Skeletal muscle cell (primary cell): Measurements from ENCODE around the gene TMEM175.

ENCODE experiments used
- DNase-seq: peaks from one replicate; pipeline ENCODE4 v3.0.0-alpha.2; 2010; ENCODE audit warnings: low read depth
- H3K4me3 ChIP-seq: 2 replicates; pipeline ENCODE4 v1.5.1; 2011; ENCODE audit warnings: low read depth, mild to moderate bottlenecking, control low read depth, low read length, moderate library complexity

The TMEM175 gene

DNA sequence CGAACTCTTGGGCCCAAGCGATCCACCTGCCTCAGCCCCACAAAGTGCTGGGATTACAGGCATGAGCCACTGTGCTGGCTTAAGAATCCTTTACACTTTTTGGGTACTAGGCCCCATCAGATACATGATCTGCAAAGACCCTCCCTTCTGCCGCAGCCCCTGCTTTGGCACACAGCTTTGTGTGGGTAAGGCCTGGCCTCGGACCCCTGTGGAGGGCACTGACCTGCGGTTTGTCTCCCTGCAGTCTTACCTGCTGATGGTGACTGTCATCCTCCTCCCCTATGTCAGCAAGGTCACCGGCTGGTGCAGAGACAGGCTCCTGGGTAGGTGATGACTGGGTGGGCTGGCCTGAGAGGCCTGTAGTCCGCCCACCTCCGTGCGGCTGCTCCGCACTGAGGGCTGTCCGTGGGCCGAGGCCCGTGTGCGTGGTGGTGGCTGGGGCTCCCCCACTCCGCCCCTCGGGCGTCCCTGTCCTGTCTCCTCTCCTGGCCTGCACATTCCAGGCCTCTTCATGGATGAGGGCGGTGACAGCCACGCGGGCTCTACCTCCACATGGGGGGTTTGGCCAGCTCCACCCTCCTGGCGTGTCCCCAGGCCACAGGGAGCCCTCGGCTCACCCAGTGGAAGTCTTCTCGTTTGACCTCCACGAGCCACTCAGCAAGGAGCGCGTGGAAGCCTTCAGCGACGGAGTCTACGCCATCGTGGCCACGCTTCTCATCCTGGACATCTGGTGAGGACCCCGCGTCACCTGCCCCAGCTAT, 23.1 kb downstream of the TMEM175 start:
- H3K4me3 ChIP-seq, result no peak overlapping the region
- DNase-seq, result no peak

DNA sequence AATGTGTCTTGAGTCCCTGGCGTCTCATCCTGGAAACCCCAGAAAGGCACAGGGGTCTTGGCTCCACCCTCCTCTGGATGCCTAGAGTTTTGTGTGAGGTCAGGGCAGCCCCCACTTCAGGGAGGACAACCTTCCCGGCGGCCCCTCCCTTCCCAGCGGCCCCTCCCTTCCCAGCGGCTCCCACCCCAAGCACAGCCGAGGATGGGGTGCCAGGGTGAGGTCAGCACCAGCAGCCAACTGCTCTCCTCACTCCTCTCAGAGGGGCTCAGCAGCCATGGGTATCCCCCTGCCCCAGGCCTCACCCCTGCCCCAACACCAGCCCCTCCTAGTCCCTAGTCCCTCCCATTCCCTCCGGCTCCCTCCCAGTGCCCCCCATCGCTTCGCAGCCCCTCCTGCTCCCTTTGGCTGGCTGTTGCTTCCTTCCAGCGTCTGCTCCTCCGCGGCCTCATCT, 23.7 kb downstream of the TMEM175 start:
- no peak overlapping the region for H3K4me3 ChIP-seq
- DNase-seq, result no peak

DNA sequence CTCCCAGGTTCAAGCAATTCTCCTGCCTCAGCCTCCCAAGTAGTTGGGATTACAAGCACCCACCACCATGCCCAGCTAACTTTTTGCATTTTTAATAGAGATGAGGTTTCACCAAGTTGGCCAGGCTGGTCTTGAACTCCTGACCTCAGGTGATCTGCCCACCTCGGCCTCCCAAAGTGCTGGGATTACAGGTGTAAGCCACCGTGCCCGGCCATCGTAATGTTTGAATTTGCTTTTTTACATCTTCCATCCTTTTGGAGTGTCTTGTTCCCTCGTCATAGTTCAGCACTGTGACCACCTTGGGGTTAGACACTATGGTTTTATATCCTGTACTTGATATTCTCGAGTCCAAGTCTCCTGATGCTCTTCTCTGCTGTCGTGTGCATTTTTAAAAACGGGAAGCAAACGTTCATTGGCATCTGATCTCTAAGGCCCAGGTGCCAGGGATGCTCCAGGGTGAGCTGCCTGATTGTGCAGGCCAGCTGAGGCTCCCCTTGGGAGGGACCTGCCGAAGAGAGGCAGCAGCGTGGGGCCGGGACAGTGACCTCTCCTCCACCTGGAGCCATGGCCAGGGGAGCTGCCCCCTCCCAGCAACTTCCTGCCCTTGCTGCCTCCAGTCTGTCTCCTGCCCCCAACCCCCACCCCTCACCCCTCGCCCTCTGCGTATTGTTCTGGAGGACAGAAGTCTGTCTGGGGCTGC, 24.4 kb downstream of the TMEM175 start:
- no peak overlapping the region for H3K4me3 ChIP-seq
- no peak for DNase-seq

DNA sequence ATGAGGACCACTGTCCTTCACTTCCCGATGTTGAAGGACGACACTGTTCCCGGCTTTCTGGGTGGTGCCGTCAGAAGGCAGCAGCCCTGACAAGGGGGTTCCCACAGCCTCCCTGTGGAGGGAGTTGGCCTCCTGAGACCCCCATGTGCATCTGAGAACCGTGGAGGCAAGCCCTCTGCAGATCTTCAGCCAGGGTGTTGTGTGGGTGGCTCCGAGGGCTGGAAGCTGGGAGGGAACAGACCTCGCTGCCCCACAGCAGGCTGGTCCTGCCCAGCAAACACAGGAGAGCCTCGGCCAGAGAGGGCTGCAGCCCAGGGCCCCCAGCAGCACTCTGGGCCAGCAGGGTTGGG, 24.9 kb downstream of the TMEM175 start:
- H3K4me3 ChIP-seq, result no peak overlapping the region
- no peak for DNase-seq

DNA sequence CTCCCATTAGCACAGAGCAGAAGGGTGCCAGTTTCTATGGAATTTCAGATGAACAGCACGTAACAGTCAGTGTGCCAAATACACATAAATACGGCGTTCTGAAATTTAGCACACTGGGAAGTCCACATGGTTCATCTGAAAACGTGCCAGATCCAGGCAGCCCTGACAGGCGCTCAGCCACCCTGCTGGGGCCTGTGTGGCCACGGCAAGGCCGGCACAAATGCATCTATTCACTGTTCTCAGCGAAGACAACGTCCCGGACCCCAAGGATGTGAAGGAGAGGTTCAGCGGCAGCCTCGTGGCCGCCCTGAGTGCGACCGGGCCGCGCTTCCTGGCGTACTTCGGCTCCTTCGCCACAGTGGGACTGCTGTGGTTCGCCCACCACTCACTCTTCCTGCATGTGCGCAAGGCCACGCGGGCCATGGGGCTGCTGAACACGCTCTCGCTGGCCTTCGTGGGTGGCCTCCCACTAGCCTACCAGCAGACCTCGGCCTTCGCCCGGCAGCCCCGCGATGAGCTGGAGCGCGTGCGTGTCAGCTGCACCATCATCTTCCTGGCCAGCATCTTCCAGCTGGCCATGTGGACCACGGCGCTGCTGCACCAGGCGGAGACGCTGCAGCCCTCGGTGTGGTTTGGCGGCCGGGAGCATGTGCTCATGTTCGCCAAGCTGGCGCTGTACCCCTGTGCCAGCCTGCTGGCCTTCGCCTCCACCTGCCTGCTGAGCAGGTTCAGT, 25.5 kb downstream of the TMEM175 start:
- DNase-seq, result no peak
- no peak overlapping the region for H3K4me3 ChIP-seq

DNA sequence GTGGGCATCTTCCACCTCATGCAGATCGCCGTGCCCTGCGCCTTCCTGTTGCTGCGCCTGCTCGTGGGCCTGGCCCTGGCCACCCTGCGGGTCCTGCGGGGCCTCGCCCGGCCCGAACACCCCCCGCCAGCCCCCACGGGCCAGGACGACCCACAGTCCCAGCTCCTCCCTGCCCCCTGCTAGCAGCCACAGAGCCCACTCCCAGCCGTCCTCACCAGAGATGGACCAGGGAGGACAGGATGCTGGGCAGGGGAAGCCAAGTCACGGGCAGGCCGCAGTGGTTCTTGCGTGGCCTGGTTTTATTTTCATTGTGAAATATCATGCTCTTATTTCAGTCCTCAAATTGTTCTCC, 26.0 kb downstream of the TMEM175 start:
- no peak overlapping the region for H3K4me3 ChIP-seq
- no peak for DNase-seq

DNA sequence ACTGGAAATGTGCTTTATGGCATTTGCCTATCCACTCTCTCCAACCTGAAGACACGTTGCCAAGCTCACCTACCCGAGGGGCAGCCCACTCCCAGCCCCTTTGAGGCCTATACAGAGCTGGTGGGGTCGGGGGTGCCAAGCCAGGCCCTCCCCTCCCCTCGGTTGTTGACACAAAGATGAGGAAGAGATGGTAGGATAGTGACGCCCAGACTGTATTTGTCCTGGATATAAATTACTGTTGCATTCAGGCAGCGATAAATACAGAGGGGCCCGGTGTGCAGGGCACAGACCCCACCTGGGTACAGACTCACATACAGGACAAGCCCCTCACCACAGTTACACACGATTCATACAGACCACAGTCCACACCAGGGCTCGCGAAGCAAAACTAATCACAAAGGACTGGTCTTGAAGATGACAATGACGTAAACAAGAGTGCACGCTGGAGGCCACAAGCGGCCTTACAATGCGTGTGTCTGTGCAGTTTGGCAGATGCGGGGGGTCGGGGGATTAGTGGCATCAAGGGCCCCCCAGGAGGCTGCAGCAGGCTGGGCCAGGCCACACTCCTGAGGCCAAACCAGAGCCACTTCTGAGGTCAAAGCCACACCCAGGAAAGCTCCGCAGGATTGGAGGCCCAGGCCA, 26.6 kb downstream of the TMEM175 start:
- no peak overlapping the region for H3K4me3 ChIP-seq
- DNase-seq, result no peak

DNA sequence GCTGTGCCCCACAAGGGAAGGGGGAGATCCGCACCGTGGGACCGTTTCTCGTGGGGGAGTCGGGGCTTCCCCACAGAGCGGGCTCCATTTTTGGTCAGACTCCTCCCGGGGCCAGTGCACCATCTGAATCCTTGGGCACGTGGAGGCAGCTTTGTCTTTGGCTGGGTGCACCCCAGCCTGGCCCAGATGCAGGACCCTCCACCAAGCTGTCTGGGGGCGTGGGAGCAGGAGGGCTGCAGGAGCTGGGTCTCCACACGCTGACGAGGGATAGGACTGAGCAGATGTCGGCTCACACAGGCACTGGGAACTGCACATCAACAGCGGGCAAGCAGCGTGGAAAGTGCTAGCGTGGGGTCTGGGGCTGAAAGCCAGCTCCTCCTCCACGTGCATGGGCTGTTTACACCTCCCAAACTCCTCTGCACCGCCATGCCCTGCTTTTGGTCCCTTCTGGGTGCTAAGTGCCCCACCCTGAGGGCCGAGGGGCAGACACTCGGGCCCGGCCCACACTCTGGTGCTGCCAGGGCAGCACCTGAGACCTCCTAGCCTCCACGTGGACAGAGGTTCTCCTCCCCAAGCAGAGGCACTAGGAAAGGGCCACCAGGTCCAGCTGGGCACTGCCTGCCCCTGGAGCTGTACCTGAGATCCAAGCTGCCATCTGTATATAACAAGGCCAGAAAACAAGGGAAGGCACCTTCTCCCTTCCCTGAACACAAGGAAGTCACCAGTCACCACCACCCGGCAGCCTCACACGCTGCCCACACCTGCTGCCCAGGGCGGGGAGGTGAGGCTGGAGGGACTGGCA, 27.3 kb downstream of the TMEM175 start:
- DNase-seq, result no peak
- no peak overlapping the region for H3K4me3 ChIP-seq

DNA sequence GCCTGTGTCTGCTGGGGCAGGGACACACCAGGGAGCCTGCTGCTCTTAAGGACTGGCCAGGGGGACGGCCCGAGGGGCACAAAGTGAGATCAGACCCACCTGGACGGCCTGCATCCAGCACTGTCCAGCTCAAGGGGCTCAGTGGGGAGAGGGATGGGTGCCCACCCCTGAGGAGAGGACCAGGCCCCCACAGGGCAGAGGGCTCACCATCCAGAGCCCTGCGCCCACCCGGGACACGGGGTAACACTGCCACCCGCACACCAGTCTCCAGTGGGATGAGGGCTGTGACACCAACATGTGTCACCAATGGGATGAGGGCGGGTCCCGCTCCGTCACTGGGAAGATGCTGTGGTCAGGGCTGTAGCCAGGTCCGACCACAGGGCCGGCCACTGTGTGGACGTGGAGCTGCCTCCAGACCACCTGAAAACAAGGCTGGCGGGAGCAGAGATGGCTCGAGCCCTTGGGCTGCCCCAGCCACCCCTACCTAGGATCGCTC, 27.9 kb downstream of the TMEM175 start:
- DNase-seq, result no peak
- H3K4me3 ChIP-seq, result no peak overlapping the region

DNA sequence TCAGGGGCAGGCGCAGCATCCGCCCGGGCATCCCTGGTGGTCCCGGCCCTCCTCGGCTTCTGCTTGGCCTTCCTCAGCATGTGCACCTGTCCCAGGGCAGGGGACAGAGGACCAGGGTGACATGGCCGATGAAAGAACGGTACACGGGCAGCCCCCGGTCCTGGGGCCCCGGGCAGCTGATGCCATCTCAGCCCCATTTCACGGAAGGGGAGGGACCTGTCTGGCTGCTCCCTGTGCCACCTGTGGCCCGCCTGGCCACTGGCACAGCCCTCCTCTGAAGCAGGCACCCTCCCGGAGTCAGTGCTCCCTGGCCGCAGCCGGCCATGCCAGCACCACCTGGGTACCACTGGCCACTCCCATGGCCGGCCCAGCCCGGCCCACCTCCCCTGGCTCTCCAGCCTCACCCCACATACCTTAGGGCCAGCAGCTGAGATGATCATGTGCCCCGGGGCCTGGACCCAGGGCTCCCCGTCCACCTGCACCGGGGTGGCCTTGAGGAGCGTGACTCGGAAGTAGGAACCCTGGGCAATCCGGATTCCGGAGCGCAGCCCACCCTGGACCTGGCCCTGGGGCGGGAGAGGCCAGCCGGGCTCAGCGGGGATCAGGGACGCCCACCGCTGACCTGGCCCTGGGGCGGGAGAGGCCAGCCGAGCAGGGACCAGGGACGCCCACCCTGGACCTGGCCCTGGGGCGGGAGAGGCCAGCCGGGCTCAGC, 28.5 kb downstream of the TMEM175 start:
- no peak for DNase-seq
- no peak overlapping the region for H3K4me3 ChIP-seq

DNA sequence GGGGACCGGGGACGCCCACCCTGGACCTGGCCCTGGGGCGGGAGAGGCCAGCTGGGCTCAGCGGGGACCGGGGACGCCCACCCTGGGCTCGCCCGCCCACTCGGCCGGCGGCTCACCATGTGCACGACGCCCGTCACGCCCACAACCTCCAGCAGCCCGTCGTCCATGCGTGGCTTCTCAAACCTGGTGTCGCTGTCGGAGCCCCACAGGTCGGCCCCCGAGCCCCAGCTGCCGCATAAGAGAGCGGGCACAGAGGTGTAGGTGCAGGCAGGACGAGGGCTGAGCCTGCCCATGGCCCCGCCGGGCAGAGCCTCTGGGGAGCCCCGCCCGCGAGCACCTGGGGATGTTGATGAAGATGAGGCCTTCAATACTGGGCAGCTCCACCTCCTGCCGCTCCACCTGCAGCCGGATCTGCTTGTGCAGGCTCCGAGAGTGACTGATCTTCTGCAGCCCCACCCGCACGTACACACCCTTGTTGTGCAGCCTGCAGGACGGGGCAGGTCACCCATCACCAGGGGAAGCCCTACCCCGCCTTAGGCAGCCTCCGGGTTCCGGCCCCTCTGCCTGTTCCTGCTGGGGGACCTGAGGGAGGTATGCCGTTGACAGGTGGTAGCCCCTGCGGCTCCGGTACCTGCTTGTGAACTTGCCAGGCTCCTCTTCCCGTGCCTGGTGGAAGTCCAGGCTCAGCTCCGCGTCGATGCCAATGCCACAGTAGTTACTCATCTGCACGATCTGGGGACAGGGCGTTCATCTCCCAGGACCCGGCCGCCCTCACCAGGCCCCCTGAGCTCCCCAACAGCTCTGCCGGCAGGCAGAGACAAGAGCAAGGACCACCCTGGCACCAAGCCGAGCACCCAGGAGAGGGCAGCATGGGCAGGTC, 29.3 kb downstream of the TMEM175 start:
- no peak for DNase-seq

DNA sequence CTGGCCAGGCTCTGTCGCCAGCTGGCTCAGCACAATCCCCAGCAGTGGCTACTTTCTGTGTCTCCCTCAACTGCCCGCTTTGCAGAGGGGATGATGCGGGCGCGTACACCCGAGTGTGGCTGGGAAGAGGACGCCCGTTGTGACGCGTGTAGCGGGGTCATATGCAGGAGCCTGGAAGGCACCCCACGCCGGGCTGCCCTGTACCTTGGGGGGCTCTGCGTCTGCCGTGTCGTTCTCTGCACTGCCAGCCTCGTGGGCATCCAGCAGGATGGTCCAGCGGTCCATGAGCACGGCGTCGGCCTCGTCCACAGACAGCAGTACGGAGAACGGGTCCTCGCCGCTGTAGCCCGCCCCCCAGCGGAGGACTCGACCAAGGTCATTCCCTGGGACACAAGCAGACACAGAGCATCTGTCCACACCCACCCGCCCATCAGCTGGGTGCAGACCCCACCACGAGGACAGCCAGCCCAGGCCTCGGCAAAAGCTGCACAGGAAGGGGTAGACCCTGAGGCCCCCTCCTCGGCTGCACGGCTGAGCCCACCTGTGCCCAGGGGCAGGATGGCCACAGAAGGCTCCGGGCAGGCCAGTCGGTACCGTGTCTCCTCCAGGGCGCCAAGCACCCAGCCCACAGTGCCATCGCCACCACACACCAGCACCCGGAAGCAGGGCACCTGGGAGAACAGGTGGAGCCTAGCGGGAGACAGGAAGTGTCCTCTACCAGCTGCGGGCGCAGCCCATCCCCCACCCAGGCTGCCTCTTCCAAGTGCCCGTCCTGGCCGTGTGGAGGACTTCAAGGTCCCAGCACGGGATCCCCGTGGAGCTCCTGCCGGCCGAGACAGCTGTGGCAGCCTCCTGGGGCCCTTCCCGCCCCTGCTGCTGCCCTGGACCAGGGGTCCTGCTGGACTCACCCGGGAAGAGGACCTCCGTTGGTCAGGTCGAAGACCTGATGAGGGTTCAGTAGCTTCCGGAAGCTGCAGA, 30.3 kb downstream of the TMEM175 start:
- DNase-seq, result no peak
- no peak overlapping the region for H3K4me3 ChIP-seq

More for the DNA sequence above, 29.3 kb downstream of the TMEM175 start:
- H3K4me3 ChIP-seq, result no peak overlapping the region

DNA sequence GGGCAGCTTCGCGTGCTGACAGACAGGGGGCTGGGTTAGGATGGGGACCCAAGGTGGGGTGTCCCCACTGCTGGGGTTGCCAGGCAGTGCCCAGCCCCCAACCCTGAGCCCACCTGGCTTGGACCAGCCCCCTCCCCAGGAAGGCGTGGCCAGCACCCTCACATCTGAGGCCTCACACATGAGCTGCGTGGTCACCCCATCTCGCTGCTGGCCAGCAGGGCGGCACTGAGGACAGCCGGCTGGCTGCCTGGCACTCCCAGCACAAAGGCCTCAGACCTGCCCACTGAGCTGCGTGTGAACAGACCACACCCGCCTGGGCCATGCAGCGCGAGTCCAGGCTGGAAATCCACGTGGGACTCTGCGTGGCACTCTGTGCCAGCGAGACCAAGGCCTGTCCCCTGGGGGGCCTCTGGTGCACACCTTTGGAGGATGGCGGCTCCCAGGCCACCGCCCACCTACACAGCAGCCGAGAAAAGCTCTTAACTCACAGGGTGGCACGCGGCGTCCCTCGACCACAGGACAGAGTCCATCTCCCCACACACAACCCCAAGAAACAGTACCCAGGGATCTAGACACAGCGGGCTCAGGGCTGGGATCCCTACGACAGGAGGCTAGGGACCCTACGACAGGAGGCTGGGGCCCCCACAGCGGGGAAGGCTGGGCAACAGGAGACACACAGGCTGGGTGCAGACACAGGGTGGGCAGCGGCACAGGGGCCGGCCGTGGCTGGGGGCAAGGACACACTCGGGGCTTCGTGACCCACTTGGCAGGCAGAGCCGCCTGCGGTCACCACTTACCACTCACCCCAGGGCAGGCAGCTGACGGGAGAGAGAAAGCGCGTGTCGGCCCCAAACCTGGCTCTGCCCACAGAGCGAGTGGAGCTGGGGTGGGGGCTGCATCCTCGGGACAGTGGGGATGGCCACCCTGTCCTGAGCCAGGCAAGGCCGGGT, 31.3 kb downstream of the TMEM175 start:
- no peak for DNase-seq
- H3K4me3 ChIP-seq, result no peak overlapping the region

DNA sequence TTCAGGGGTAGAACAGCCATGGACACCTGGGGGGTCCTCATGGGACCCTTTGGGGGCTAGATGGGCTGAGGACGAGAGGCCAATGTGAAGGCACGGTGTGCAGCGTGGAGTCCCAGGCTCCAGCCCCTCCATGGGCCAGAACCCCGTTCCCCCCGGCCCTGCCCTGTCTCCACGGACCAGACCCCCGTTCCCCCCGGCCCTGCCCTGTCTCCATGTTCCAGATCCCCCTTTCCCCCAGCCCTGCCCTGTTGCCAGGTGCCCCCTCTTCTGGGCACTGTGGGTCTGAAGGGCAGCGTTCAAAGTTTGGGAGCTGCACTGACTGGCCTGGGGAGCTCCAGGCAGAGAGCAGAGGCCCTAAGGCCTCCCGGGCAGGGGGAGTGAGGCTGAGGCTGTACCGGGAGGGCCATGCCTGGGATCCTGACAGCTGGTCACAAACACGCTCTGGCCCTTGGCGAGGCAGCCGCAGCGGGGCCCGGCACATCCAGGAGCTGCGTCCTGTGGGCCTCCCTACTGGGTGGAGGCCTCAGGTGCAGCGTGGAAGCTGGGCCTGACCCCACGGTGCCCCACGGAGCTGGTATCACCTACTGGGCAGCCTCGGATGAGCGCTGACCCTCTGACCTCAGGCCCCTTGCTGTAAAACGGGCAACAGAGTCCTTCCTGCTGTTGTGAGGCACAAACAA, 32.2 kb downstream of the TMEM175 start:
- no peak overlapping the region for H3K4me3 ChIP-seq
- no peak for DNase-seq
